Kidney (tissue), 14 donors: ENCODE results near the gene CORO7. TPM values are rescaled to one million over a fixed set of nuclear protein-coding genes. Genes with fewer than 3 reads are reported as not detected.

ENCODE experiments used
- DNase-seq, 5 donors: peaks; one replicate each; pipeline ENCODE4 v3.0.0-alpha.2; 2013 to 2020
- FAIRE-seq: peaks from 2 replicates; lab custom pipeline; 2012; peaks lifted over from hg19 to GRCh38; lab: Jason Lieb, UNC
- H3K27ac ChIP-seq, 2 donors: one replicate each; pipeline ENCODE4 v1.7.0; 2013; ENCODE audit warnings: low read depth in 2 of 2, low read length in 2 of 2, inconsistent platforms in 1 of 2
- H3K27me3 ChIP-seq: one replicate; pipeline ENCODE4 v1.7.1; 2013; ENCODE audit warnings: low read length, inconsistent platforms; ENCODE audit not compliant: control insufficient read depth, insufficient read depth
- H3K36me3 ChIP-seq, 3 donors: one replicate each; pipeline versions ENCODE4 v1.7.0 to v1.7.1; 2013; ENCODE audit warnings: low read length in 3 of 3, control low read depth in 1 of 3, inconsistent platforms in 1 of 3; ENCODE audit not compliant: insufficient read depth in 3 of 3, control insufficient read depth in 2 of 3
- H3K4me1 ChIP-seq, 3 donors: one replicate each; pipeline versions ENCODE4 v1.7.0 to v1.7.1; 2013; ENCODE audit warnings: low read length in 3 of 3, inconsistent platforms in 1 of 3, low read depth in 1 of 3; ENCODE audit not compliant: control insufficient read depth in 2 of 3, insufficient read depth in 2 of 3
- H3K4me3 ChIP-seq, 3 donors: one replicate each; pipeline versions ENCODE4 v1.7.0 to v1.8.1; 2013; ENCODE audit warnings: low read length in 3 of 3, control low read depth in 1 of 3, inconsistent platforms in 1 of 3
- H3K9ac ChIP-seq, 3 donors: one replicate each; pipeline versions ENCODE4 v1.7.0 to v1.7.1; 2013; ENCODE audit warnings: low read length in 3 of 3, control low read depth in 1 of 3, inconsistent platforms in 1 of 3
- H3K9me3 ChIP-seq, 3 donors: one replicate each; pipeline versions ENCODE4 v1.7.0 to v1.7.1; 2013; ENCODE audit warnings: low read length in 3 of 3, control low read depth in 1 of 3, inconsistent platforms in 1 of 3; ENCODE audit not compliant: control insufficient read depth in 2 of 3, insufficient read depth in 1 of 3
- CTCF ChIP-seq: IDR thresholded peaks from 3 replicates; pipeline ENCODE4 v1.5.1; 2012; ENCODE audit warnings: mild to moderate bottlenecking, moderate library complexity, borderline replicate concordance; ENCODE audit not compliant: insufficient read depth; ENCODE audit errors: extremely low read depth
- intact Hi-C: fragments of 100-400 bp; cut with DNase I; formaldehyde crosslinking; loops from one replicate; pipeline ENCODE4 v1.11.1; 2022
- polyA plus RNA-seq: library from polyadenylated mRNA; stranded (reverse); fragments of 350-450 nt; fragmentation: Illumina TruSeq; extraction: RNeasy Lipid Tissue Mini Kit (QIAGEN cat#74804); gene quantifications from one replicate; pipeline ENCODE4 v1.2.3, GENCODE V29; 2014; ENCODE audit warnings: low read depth, low replicate concordance; ENCODE audit not compliant: insufficient read depth
- total RNA-seq: library from RNA; stranded (reverse); fragmentation: NEBNext Ultra II Directional; extraction: Animal tissue kit (Norgen Biotek cat#: 25700); gene quantifications from one replicate; pipeline ENCODE4 v1.2.1, GENCODE V29; 2021
- donor health status: control.
- donor health status: control.
- donor health status: control.
- donor health status: control.
- donor health status: control.
- donor health status: DM: yes; HTN: yes; CAD: no.
- donor health status: Normal renal cell carcinoma (clear cell type).

CORO7 gene
- total and polyA plus RNA-seq, 2 donors from 2014 or later, result 9.8 to 50.1 TPM

DNA sequence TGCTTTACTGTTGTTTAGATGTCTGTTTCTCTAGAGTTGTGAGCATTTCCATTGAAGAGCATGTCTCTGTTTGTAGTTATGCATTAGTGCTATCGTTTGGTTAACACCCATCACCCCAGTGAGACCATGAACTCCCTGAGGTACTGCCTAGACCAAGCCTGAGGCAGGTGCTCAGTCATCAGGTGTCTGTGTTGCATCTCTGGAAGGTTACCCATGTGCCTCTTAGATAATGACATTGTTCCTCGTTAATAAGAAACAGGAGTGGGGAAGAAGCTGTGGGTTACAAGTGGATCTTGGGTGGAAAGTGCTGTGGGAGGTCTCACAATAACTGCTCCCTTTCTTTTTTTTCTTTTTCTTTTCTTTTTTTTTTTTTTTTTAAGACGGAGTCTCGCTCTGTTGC lies 27.6 kb upstream of the CORO7 start:
- Histone ChIP-seq H3K36me3 (peaks cover 12 to 61% (median 50%) of the 10 kb centered on the region in 3 donors), H3K27ac (no peak overlapping the region), H3K9me3 (no peaks in the 10 kb centered on the region), H3K4me1 (no peaks in the 10 kb centered on the region), H3K27me3 (no peaks in the 10 kb centered on the region), H3K9ac (no peak overlapping the region), H3K4me3 (no peak overlapping the region)
- no peak for TF ChIP-seq CTCF
- FAIRE-seq, result no peak
- intact Hi-C loops, result no loop called here
- DNase-seq, result no peak

DNA sequence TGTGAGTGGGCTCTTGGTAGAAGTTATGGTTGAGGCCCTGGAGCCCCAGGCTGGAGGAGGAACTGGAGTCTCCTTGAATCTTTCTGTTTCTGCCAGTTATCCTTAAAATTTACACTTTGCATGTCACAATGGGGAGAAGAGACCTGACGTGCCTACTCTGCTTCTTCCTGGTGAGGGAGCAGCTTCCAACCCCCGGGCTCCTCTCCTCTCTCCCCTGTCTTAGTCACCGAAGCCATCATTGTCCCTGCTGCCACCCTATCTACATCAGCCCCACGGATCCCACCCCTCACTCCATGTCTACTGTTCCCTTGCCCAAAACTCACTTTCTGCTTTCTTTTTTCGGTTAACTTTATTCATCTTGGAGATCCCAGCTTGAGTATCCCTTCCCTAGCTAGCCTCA lies 26.9 kb upstream of the CORO7 start:
- Histone ChIP-seq H3K27ac (no peak overlapping the region), H3K4me3 (no peak overlapping the region), H3K27me3 (no peaks in the 10 kb centered on the region), H3K9ac (no peak overlapping the region), H3K9me3 (no peaks in the 10 kb centered on the region), H3K4me1 (no peaks in the 10 kb centered on the region), H3K36me3 (peaks cover 12 to 61% (median 47%) of the 10 kb centered on the region in 3 donors)
- intact Hi-C loops, result no loop called here
- TF ChIP-seq CTCF, result no peak
- no peak for FAIRE-seq
- no peak for DNase-seq

GRCh38 chr16:4442371-4442770 lies 26.0 kb upstream of the CORO7 start:
- FAIRE-seq (no peak), DNase-seq (no peak)
- intact Hi-C loops, result no loop called here
- Histone ChIP-seq H3K27ac (no peak overlapping the region), H3K27me3 (no peaks in the 10 kb centered on the region), H3K4me3 (no peak overlapping the region), H3K4me1 (no peaks in the 10 kb centered on the region), H3K9me3 (no peaks in the 10 kb centered on the region), H3K36me3 (peaks cover 12 to 58% (median 47%) of the 10 kb centered on the region in 3 donors), H3K9ac (no peak overlapping the region)
- TF ChIP-seq CTCF, result no peak

DNA sequence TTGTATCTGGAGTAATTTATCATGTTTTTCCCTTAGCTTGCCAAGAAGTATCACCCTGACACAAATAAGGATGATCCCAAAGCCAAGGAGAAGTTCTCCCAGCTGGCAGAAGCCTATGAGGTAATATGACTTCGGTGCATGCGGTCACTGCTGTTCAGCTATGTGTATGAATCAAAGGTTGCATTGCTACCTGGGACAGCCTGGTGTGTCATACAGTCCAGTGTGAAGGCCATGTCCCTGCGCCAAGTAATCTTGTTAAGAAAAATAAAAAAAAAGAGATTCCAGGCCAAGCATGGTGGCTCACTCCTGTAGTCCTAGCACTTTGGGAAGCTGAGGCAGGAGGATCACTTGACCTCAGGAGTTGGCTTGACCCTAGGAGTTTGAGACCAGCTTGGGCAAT lies 21.0 kb upstream of the CORO7 start:
- intact Hi-C loops, result no loop called here
- no peaks in the 10 kb centered on the region for H3K27me3 ChIP-seq
- no peak for TF ChIP-seq CTCF
- H3K27ac ChIP-seq, result no peak overlapping the region
- FAIRE-seq, result no peak
- H3K9ac ChIP-seq, result no peak overlapping the region
- H3K4me3 ChIP-seq, result no peak overlapping the region
- no peaks in the 10 kb centered on the region for H3K4me1 ChIP-seq
- no peaks in the 10 kb centered on the region for H3K9me3 ChIP-seq
- H3K36me3 ChIP-seq, result peaks cover 12 to 24% (median 23%) of the 10 kb centered on the region in 3 donors
- DNase-seq, result no peak
